H9 (cell line): ENCODE results near the gene PRPF19. TPM values are rescaled to one million over a fixed set of nuclear protein-coding genes. Genes with fewer than 3 reads are reported as not detected.

Experiments used
- DNase-seq: peaks from one replicate; pipeline ENCODE4 v3.0.0-alpha.2; 2017
- H2AFZ ChIP-seq: one replicate; pipeline ENCODE4 v1.6.1; 2013; ENCODE audit warnings: mild to moderate bottlenecking, low read length, control low read depth, moderate library complexity
- H2AK5ac ChIP-seq: 2 replicates; pipeline ENCODE4 v1.6.1; 2013; ENCODE audit warnings: low read length, control low read depth, mixed read lengths; ENCODE audit not compliant: insufficient read length
- H2BK120ac ChIP-seq: one replicate; pipeline ENCODE4 v1.6.1; 2013; ENCODE audit warnings: low read depth, mild to moderate bottlenecking, low read length, control low read depth, inconsistent platforms; ENCODE audit not compliant: poor library complexity, severe bottlenecking
- H2BK12ac ChIP-seq: 2 replicates; pipeline ENCODE4 v1.6.1; 2013; ENCODE audit warnings: low read length, control low read depth, mixed read lengths, low read depth; ENCODE audit not compliant: insufficient read length
- H2BK15ac ChIP-seq: 2 replicates; pipeline ENCODE4 v1.6.1; 2013; ENCODE audit warnings: low read depth, low read length, control low read depth
- H2BK20ac ChIP-seq: one replicate; pipeline ENCODE4 v1.6.1; 2013; ENCODE audit warnings: low read depth, mild to moderate bottlenecking, low read length, control low read depth, inconsistent platforms; ENCODE audit not compliant: poor library complexity, severe bottlenecking
- H2BK5ac ChIP-seq: 2 replicates; pipeline ENCODE4 v1.6.1; 2013; ENCODE audit warnings: low read length, control low read depth, mixed read lengths; ENCODE audit not compliant: insufficient read length
- H3K14ac ChIP-seq: 2 replicates; pipeline ENCODE4 v1.6.1; 2013; ENCODE audit warnings: low read length, control low read depth; ENCODE audit not compliant: insufficient read depth
- H3K18ac ChIP-seq: 2 replicates; pipeline ENCODE4 v1.6.1; 2013; ENCODE audit warnings: low read depth, mild to moderate bottlenecking, mixed read lengths, low read length, control low read depth; ENCODE audit not compliant: insufficient read length
- H3K23ac ChIP-seq: 2 replicates; pipeline ENCODE4 v1.6.1; 2013; ENCODE audit warnings: low read length, control low read depth, mixed read lengths, low read depth; ENCODE audit not compliant: insufficient read length
- H3K23me2 ChIP-seq: 2 replicates; pipeline ENCODE4 v1.6.1; 2013; ENCODE audit warnings: low read depth, mild to moderate bottlenecking, mixed read lengths, low read length, control low read depth; ENCODE audit not compliant: insufficient read length, poor library complexity, severe bottlenecking
- H3K27ac ChIP-seq: 2 replicates; pipeline ENCODE4 v1.5.1; 2013; ENCODE audit warnings: low read length, control low read depth, mixed read lengths, low read depth; ENCODE audit not compliant: insufficient read length
- H3K27me3 ChIP-seq: 2 replicates; pipeline ENCODE4 v1.6.1; 2013; ENCODE audit warnings: low read length, control low read depth, inconsistent platforms; ENCODE audit not compliant: insufficient read depth
- H3K4ac ChIP-seq: 2 replicates; pipeline ENCODE4 v1.6.1; 2013; ENCODE audit warnings: low read depth, mild to moderate bottlenecking, control low read depth, inconsistent platforms, low read length, moderate library complexity
- H3K4me1 ChIP-seq: 2 replicates; pipeline ENCODE4 v1.6.1; 2013; ENCODE audit warnings: low read length, control low read depth, inconsistent platforms; ENCODE audit not compliant: insufficient read depth
- H3K4me2 ChIP-seq: 2 replicates; pipeline ENCODE4 v1.6.1; 2013; ENCODE audit warnings: low read length, control low read depth, mixed read lengths; ENCODE audit not compliant: insufficient read length, insufficient read depth
- H3K56ac ChIP-seq: 2 replicates; pipeline ENCODE4 v1.6.1; 2013; ENCODE audit warnings: low read depth, mild to moderate bottlenecking, mixed read lengths, low read length, control low read depth; ENCODE audit not compliant: insufficient read length
- H3K79me1 ChIP-seq: 2 replicates; pipeline ENCODE4 v1.6.1; 2013; ENCODE audit warnings: low read depth, mild to moderate bottlenecking, moderate library complexity, low read length, control low read depth, inconsistent platforms; ENCODE audit not compliant: insufficient read depth, poor library complexity, severe bottlenecking
- H3K79me2 ChIP-seq: 2 replicates; pipeline ENCODE4 v1.6.1; 2013; ENCODE audit warnings: low read length, control low read depth, inconsistent platforms; ENCODE audit not compliant: insufficient read depth
- H3K9ac ChIP-seq: 2 replicates; pipeline ENCODE4 v1.6.1; 2013; ENCODE audit warnings: low read length, control low read depth, mixed read lengths; ENCODE audit not compliant: insufficient read length; ENCODE audit errors: extremely low read depth
- H3K9me3 ChIP-seq: one replicate; pipeline ENCODE4 v1.6.1; 2013; ENCODE audit warnings: low read depth, low read length, inconsistent platforms; ENCODE audit not compliant: control insufficient read depth
- H3T11ph ChIP-seq: one replicate; pipeline ENCODE4 v1.6.1; 2013; ENCODE audit warnings: mild to moderate bottlenecking, low read length, control low read depth, inconsistent platforms
- H4K20me1 ChIP-seq: one replicate; pipeline ENCODE4 v1.6.1; 2013; ENCODE audit not compliant: control insufficient read depth, insufficient read length, insufficient read depth
- H4K5ac ChIP-seq: 2 replicates; pipeline ENCODE4 v1.6.1; 2013; ENCODE audit warnings: low read depth, mild to moderate bottlenecking, mixed read lengths, low read length, control low read depth; ENCODE audit not compliant: insufficient read length
- H4K8ac ChIP-seq: replicated peaks from 2 replicates; pipeline ENCODE4 v1.6.1; 2013; ENCODE audit warnings: low read length, control low read depth, mixed read lengths, low read depth; ENCODE audit not compliant: insufficient read length
- H4K91ac ChIP-seq: 2 replicates; pipeline ENCODE4 v1.6.1; 2013; ENCODE audit warnings: low read depth, mild to moderate bottlenecking, moderate library complexity, mixed read lengths, low read length, control low read depth; ENCODE audit not compliant: insufficient read length
- H3K27ac Mint-ChIP-seq, 3 experiments: 2 replicates in 2 of 3; 3 replicates in 1 of 3; pipeline ENCODE4 v1.8.0; 2020 to 2021; ENCODE audit warnings: mixed read lengths in 3 of 3, mild to moderate bottlenecking in 1 of 3, moderate library complexity in 1 of 3
- H3K27me3 Mint-ChIP-seq: 2 replicates; pipeline ENCODE4 v1.8.0; 2021; ENCODE audit warnings: low read depth, mild to moderate bottlenecking, moderate library complexity, mixed read lengths
- H3K36me3 Mint-ChIP-seq, 3 experiments: 2 replicates in 2 of 3; 3 replicates in 1 of 3; pipeline ENCODE4 v1.8.0; 2020 to 2021; ENCODE audit warnings: low read depth in 3 of 3, mixed read lengths in 3 of 3; ENCODE audit not compliant: insufficient read depth in 1 of 3
- H3K4me1 Mint-ChIP-seq, 2 experiments: 2 replicates each; pipeline ENCODE4 v1.8.0; 2020; ENCODE audit warnings: mixed read lengths in 2 of 2
- H3K4me3 Mint-ChIP-seq, 2 experiments: 2 replicates in 1 of 2; 3 replicates in 1 of 2; pipeline ENCODE4 v1.8.0; 2020 to 2021; ENCODE audit warnings: mild to moderate bottlenecking in 2 of 2, mixed read lengths in 2 of 2, moderate library complexity in 1 of 2
- H3K9me3 Mint-ChIP-seq, 2 experiments: 2 replicates in 1 of 2; 3 replicates in 1 of 2; pipeline ENCODE4 v1.8.0; 2020; ENCODE audit warnings: mild to moderate bottlenecking in 2 of 2, mixed read lengths in 2 of 2, moderate library complexity in 1 of 2
- CTCF ChIP-seq: fragments of 200-600 bp; sonication (generic); conservative IDR thresholded peaks from 3 replicates; pipeline ENCODE4 v1.8.0; 2021; ENCODE audit warnings: antibody characterized with exemption, mild to moderate bottlenecking
- WGBS: extraction: QIAGEN DNeasy Blood & Tissue Kit; methylation state at CpG from one replicate; pipeline ENCODE4 v1.1.7; 2013; ENCODE audit warnings: missing lambda C conversion rate, low lambda C conversion rate, mixed read lengths; ENCODE audit not compliant: insufficient read length; ENCODE audit errors: extremely low coverage; 5-methylcytosine and 5-hydroxymethylcytosine counted together
- total RNA-seq: library from RNA; stranded (reverse); gene quantifications from 2 replicates; pipeline ENCODE4 v1.2.1, GENCODE V29; 2021

Gene PRPF19
- total RNA-seq, 1 experiment from 2014 or later = 130 TPM

GRCh38 chr11:60952742-60953170 is 46.4 kb upstream of the PRPF19 start:
- no peaks in the 10 kb centered on the region; the same call in 1 of the 2 replicates for H3K27me3 ChIP-seq
- Mint-ChIP-seq H3K27me3 (peaks cover 53% of the 10 kb centered on the region), H3K27ac (peak overlapping the region in 1 of 3 experiments; percentile 40; a peak in 1 of 7 replicates)

More at GRCh38 chr11:60952742-60953170, 46.4 kb upstream of the PRPF19 start:
- H4K20me1 ChIP-seq = no peaks in the 10 kb centered on the region
- no peaks in the 10 kb centered on the region for H3K9me3 Mint-ChIP-seq
- H4K91ac ChIP-seq = no peak overlapping the region
- H3K4me1 Mint-ChIP-seq = peaks cover 25 to 29% of the 10 kb centered on the region in 2 experiments
- no peak overlapping the region for H2BK12ac ChIP-seq
- no peak overlapping the region for H2BK20ac ChIP-seq
- no peaks in the 10 kb centered on the region; a peak in 1 of 7 replicates for H3K36me3 Mint-ChIP-seq
- no peak overlapping the region for H3T11ph ChIP-seq
- no peak overlapping the region for H3K23ac ChIP-seq
- H3K18ac ChIP-seq = no peak overlapping the region
- H3K79me1 ChIP-seq = no peaks in the 10 kb centered on the region
- H3K4ac ChIP-seq = no peak overlapping the region
- no peak overlapping the region for H2AK5ac ChIP-seq
- peak overlapping the region; percentile 61 for H3K4me2 ChIP-seq
- no peak for TF ChIP-seq CTCF
- no CpG with 5 or more reads among the region's 3 CpGs for WGBS
- DNase-seq = no peak
- no peak overlapping the region for H2BK15ac ChIP-seq
- H3K4me1 ChIP-seq = no peaks in the 10 kb centered on the region
- H4K8ac ChIP-seq = no peak overlapping the region
- no peak overlapping the region for H3K9ac ChIP-seq
- no peak overlapping the region; the same call in 1 of the 2 replicates for H3K14ac ChIP-seq
- no peak overlapping the region for H2AFZ ChIP-seq
- no peak overlapping the region for H3K27ac ChIP-seq
- H3K56ac ChIP-seq = no peak overlapping the region
- H2BK120ac ChIP-seq = no peak overlapping the region
- H3K79me2 ChIP-seq = no peaks in the 10 kb centered on the region
- no peak overlapping the region for H4K5ac ChIP-seq
- peaks cover 15% of the 10 kb centered on the region for H3K23me2 ChIP-seq
- H3K9me3 ChIP-seq = no peaks in the 10 kb centered on the region
- H3K4me3 Mint-ChIP-seq = peak overlapping the region; percentile 51 to 81; a peak in 1 of 5 replicates
- H2BK5ac ChIP-seq = no peak overlapping the region
